Activated CD4-positive, alpha-beta memory T cell treated with anti-CD3 and anti-CD28 coated beads for 36 hours (primary cell): ENCODE results near the gene RAD51B. TPM values are rescaled to one million over a fixed set of nuclear protein-coding genes. Genes with fewer than 3 reads are reported as not detected.

Experiments used
- CTCF ChIA-PET: fragments of 350-600 bp; sonication (Branson Sonifier 250); formaldehyde crosslinking; loops from one replicate; lab custom pipeline; 2021; ENCODE audit warnings: antibody characterized with exemption, inconsistent platforms; lab: Charles Lee
- POLR2A ChIA-PET: fragments of 350-600 bp; sonication (Branson Sonifier 250); formaldehyde crosslinking; loops from one replicate; lab custom pipeline; 2021; ENCODE audit warnings: antibody characterized with exemption; lab: Charles Lee
- DNase-seq: peaks from one replicate; pipeline ENCODE4 v3.0.0-alpha.2; 2020
- H3K27ac Mint-ChIP-seq: one replicate; pipeline ENCODE4 v1.8.0; 2021; ENCODE audit warnings: mixed read lengths
- H3K27me3 Mint-ChIP-seq: one replicate; pipeline ENCODE4 v1.8.0; 2021; ENCODE audit warnings: mixed read lengths
- H3K36me3 Mint-ChIP-seq: one replicate; pipeline ENCODE4 v1.8.0; 2021; ENCODE audit warnings: mixed read lengths
- H3K4me1 Mint-ChIP-seq: one replicate; pipeline ENCODE4 v1.8.0; 2021; ENCODE audit warnings: low read depth, mixed read lengths
- H3K4me3 Mint-ChIP-seq: one replicate; pipeline ENCODE4 v1.8.0; 2021; ENCODE audit warnings: mild to moderate bottlenecking, mixed read lengths
- H3K9me3 Mint-ChIP-seq: one replicate; pipeline ENCODE4 v1.8.0; 2021; ENCODE audit warnings: mixed read lengths
- intact Hi-C: fragments of 100-400 bp; cut with micrococcal nuclease; formaldehyde crosslinking; loops from one replicate; pipeline ENCODE4 v1.15.1; 2023
- total RNA-seq, 2 experiments: library from RNA; stranded (reverse); gene quantifications; one replicate each; pipeline ENCODE4 v1.2.3, GENCODE V29; 2021

RAD51B gene
- total RNA-seq, 2 experiments from 2014 or later, result 32.3 to 34.3 TPM

DNA sequence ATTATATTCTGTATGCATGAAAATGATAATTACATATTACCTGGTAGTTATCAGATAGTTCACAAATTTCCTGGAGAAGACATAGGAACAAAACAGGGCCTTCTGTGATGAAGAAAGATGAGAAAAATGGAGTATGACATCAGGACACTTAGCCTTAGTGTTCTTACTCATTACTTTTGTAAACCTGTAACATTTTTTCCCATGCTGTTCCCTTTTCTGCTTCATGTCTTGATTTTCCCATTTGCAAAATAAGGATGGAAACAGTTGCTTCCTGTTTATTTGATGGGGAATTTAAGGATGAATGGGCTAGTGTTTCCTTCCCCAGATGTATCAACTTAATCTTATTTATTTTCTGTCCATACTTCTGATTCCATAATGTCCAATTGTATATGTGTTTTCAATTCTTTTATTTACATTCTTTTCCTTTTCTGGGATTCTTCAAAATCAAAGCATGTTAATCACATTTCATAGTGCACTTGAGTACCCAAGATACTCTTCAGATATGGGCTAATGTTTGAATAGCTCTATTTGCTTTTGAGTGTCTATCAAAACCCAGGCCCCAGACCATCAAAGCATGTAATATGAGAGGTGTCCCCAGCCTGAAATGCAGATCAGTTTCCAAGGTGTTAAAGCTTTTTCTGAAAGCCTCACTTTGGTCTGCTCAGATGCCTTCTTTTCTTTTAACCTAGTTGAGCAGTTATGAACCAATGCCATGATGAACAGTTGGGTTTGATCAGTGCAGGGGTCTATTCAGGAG lies 260.5 kb downstream of the RAD51B start:
- Mint-ChIP-seq H3K27me3 (no peaks in the 10 kb centered on the region), H3K36me3 (no peaks in the 10 kb centered on the region), H3K4me3 (no peak overlapping the region), H3K9me3 (no peaks in the 10 kb centered on the region), H3K27ac (no peak overlapping the region), H3K4me1 (no peaks in the 10 kb centered on the region)
- ChIA-PET POLR2A (no interaction called here), CTCF (no interaction called here)
- intact Hi-C loops, result no loop called here
- DNase-seq, result no peak

GRCh38 chr14:68081489-68081888 lies 261.9 kb downstream of the RAD51B start:
- CTCF ChIA-PET, result no interaction called here
- no peaks in the 10 kb centered on the region for H3K9me3 Mint-ChIP-seq
- DNase-seq, result no peak
- H3K36me3 Mint-ChIP-seq, result no peaks in the 10 kb centered on the region
- POLR2A ChIA-PET, result no interaction called here
- no peak overlapping the region for H3K4me3 Mint-ChIP-seq
- no peaks in the 10 kb centered on the region for H3K4me1 Mint-ChIP-seq
- intact Hi-C loops, result no loop called here
- H3K27me3 Mint-ChIP-seq, result no peaks in the 10 kb centered on the region
- no peak overlapping the region for H3K27ac Mint-ChIP-seq

DNA sequence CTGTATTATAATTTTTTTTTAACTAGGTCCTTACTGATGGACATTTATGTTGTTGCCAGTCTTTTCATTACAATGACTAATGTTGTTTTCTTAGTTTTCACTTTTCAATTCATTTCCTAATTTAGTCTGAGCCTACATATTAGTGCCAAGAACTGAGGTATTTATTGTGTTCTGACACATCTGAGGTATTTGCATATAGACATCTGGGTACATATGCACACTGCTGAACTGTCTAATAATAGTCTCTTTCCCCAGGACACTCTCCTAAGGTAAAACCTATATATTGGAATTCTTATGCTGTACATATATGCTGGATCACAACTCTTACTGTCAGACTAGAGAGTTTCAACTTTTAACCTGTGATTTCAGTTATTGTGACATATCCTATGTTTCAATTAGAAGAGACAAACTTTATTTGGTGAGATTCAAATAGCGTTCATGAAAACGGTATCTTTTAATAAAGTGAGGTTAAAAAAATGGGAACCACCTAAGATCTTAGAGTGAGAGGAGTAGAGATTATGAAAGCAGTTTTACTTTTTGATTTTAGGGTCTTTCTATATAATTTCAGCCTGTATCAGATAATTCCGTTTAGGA lies 263.2 kb downstream of the RAD51B start:
- Mint-ChIP-seq H3K36me3 (no peaks in the 10 kb centered on the region), H3K4me1 (no peaks in the 10 kb centered on the region), H3K9me3 (no peaks in the 10 kb centered on the region), H3K4me3 (no peak overlapping the region), H3K27me3 (no peaks in the 10 kb centered on the region), H3K27ac (no peak overlapping the region)
- CTCF ChIA-PET, result no interaction called here
- intact Hi-C loops, result no loop called here
- POLR2A ChIA-PET, result no interaction called here
- DNase-seq, result no peak

DNA sequence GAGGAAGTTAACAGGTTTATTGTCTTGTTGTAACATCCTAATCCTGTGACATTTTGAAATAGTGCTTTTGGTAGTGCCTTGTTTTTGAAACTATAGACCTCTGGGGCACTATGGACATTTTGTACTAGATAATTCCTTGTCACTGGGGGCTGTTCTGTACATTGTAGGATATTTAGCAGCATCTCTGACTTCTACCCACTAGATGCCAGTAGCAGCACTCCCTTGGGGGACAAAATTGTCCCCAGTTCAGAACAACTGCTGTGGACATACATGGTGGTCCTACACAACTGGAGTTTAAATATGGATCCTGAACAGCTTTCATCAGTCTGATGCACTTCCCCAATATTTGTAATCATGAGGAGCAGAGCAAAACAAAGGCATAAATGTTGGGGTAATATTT lies 264.7 kb downstream of the RAD51B start:
- Mint-ChIP-seq H3K27me3 (no peaks in the 10 kb centered on the region), H3K9me3 (no peaks in the 10 kb centered on the region), H3K36me3 (no peaks in the 10 kb centered on the region), H3K27ac (no peak overlapping the region), H3K4me1 (peaks cover 8% of the 10 kb centered on the region), H3K4me3 (no peak overlapping the region)
- ChIA-PET POLR2A (no interaction called here), CTCF (interaction anchor here (1.2 kb wide), 1 partner anchor 12 kb away, joined by 3 read pairs; no protein-coding TSS in a partner anchor)
- intact Hi-C loops, result no loop called here
- DNase-seq, result no peak

GRCh38 chr14:68085742-68086141 lies 266.2 kb downstream of the RAD51B start:
- POLR2A ChIA-PET, result interaction anchor here (0.6 kb wide), 1 partner anchor 422 kb away, joined by 3 read pairs; no protein-coding TSS in a partner anchor
- no peaks in the 10 kb centered on the region for H3K27me3 Mint-ChIP-seq
- intact Hi-C loops, result no loop called here

GRCh38 chr14:68088451-68088854 lies 268.9 kb downstream of the RAD51B start:
- ChIA-PET CTCF (interaction anchor here (0.6 to 1.2 kb wide), 3 partner anchors 16 to 39 kb away, joined by 3 to 5 read pairs (median 3); no protein-coding TSS in a partner anchor), POLR2A (no interaction called here)
- intact Hi-C loops, result no loop called here
- H3K4me3 Mint-ChIP-seq, result no peak overlapping the region
- no peak for DNase-seq
- peaks cover 8% of the 10 kb centered on the region for H3K4me1 Mint-ChIP-seq
- peaks cover 8% of the 10 kb centered on the region for H3K9me3 Mint-ChIP-seq
- no peaks in the 10 kb centered on the region for H3K27me3 Mint-ChIP-seq
- H3K36me3 Mint-ChIP-seq, result peaks cover 5% of the 10 kb centered on the region
- H3K27ac Mint-ChIP-seq, result no peak overlapping the region

More at GRCh38 chr14:68085742-68086141, 266.2 kb downstream of the RAD51B start:
- Mint-ChIP-seq H3K9me3 (no peaks in the 10 kb centered on the region), H3K4me1 (peaks cover 8% of the 10 kb centered on the region), H3K36me3 (peaks cover 1% of the 10 kb centered on the region), H3K4me3 (no peak overlapping the region), H3K27ac (no peak overlapping the region)
- CTCF ChIA-PET, result interaction anchor here (1.2 kb wide), 1 partner anchor 11 kb away, joined by 3 read pairs; no protein-coding TSS in a partner anchor
- no peak for DNase-seq

- Mint-ChIP-seq H3K4me3 (no peak overlapping the region), H3K27ac (no peak overlapping the region), H3K9me3 (peaks cover 8% of the 10 kb centered on the region), H3K36me3 (peaks cover 5% of the 10 kb centered on the region), H3K4me1 (peaks cover 8% of the 10 kb centered on the region), H3K27me3 (no peaks in the 10 kb centered on the region)
- ChIA-PET POLR2A (no interaction called here), CTCF (interaction anchor here (1.2 kb wide), 1 partner anchor 15 kb away, joined by 3 read pairs; no protein-coding TSS in a partner anchor)
- intact Hi-C loops, result no loop called here
- no peak for DNase-seq
Observed at GRCh38 chr14:68089146-68089731, 269.7 kb downstream of the RAD51B start.

- H3K9me3 Mint-ChIP-seq, result peaks cover 8% of the 10 kb centered on the region
- intact Hi-C loops, result no loop called here
- DNase-seq, result no peak
- no peaks in the 10 kb centered on the region for H3K27me3 Mint-ChIP-seq
- ChIA-PET POLR2A (no interaction called here), CTCF (no interaction called here)
- H3K36me3 Mint-ChIP-seq, result peaks cover 12% of the 10 kb centered on the region
- peaks cover under 1% of the 10 kb centered on the region for H3K4me1 Mint-ChIP-seq
- H3K4me3 Mint-ChIP-seq, result no peak overlapping the region
- no peak overlapping the region for H3K27ac Mint-ChIP-seq
Observed at GRCh38 chr14:68094158-68094557, 274.6 kb downstream of the RAD51B start.

DNA sequence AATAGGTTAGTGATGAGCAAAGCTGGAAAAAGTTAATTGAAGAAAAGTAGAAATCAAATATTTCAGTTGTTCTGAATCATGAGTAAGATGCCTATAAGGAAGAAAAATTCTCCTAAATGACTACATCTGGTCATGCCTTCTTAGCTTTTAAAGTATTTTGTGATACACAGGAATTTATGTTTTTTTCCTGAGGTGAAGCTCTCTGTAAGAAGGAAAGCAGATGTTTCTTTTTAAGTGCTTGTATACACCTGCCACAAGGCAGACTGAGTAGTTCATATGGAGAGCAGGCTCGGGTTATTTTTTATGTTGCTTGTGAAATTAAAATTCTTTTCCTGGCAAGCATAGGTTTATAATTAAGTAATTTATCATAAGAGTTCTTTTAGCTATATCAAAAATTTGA lies 275.2 kb downstream of the RAD51B start:
- H3K27me3 Mint-ChIP-seq, result no peaks in the 10 kb centered on the region
- intact Hi-C loops, result no loop called here
- H3K4me3 Mint-ChIP-seq, result no peak overlapping the region
- DNase-seq, result no peak
- CTCF ChIA-PET, result no interaction called here
- H3K4me1 Mint-ChIP-seq, result no peaks in the 10 kb centered on the region
- H3K9me3 Mint-ChIP-seq, result peaks cover 13% of the 10 kb centered on the region
- POLR2A ChIA-PET, result no interaction called here
- H3K36me3 Mint-ChIP-seq, result peaks cover 17% of the 10 kb centered on the region
- no peak overlapping the region for H3K27ac Mint-ChIP-seq

GRCh38 chr14:68097727-68098126 lies 278.1 kb downstream of the RAD51B start:
- Mint-ChIP-seq H3K4me3 (no peak overlapping the region), H3K36me3 (peaks cover 34% of the 10 kb centered on the region), H3K4me1 (no peaks in the 10 kb centered on the region), H3K9me3 (peaks cover 31% of the 10 kb centered on the region), H3K27ac (no peak overlapping the region), H3K27me3 (no peaks in the 10 kb centered on the region)
- intact Hi-C loops, result no loop called here
- CTCF ChIA-PET, result interaction anchor here (0.6 kb wide), 1 partner anchor 76 kb away, joined by 3 read pairs; no protein-coding TSS in a partner anchor
- POLR2A ChIA-PET, result no interaction called here
- no peak for DNase-seq

DNA sequence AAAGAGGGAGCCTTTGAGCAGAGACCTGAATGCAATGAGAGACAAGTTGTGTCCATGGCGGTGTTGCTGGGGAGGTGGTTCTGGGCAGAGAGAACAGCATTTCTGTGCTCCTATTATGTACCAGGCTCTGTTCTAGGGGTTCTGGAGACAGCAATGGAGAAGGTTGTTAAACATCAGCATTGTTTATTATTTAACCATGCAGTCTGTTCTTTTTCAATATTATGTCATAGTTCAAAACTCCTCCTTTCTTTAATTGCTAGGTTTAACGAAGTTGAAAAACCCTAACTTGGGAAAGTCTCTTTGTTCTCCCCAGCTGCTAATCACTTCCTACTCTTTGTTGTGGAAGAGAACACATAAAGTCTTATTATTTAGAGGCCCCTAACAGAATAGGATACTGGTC lies 279.3 kb downstream of the RAD51B start:
- H3K36me3 Mint-ChIP-seq, result peaks cover 36% of the 10 kb centered on the region
- no peak for DNase-seq

GRCh38 chr14:68099495-68100045 lies 280.0 kb downstream of the RAD51B start:
- Mint-ChIP-seq H3K36me3 (peaks cover 36% of the 10 kb centered on the region), H3K9me3 (peaks cover 32% of the 10 kb centered on the region), H3K4me3 (no peak overlapping the region), H3K4me1 (no peaks in the 10 kb centered on the region), H3K27me3 (no peaks in the 10 kb centered on the region), H3K27ac (no peak overlapping the region)
- DNase-seq, result no peak
- ChIA-PET CTCF (no interaction called here), POLR2A (no interaction called here)
- intact Hi-C loops, result no loop called here

More for the DNA sequence above, 279.3 kb downstream of the RAD51B start:
- Mint-ChIP-seq H3K27me3 (no peaks in the 10 kb centered on the region), H3K4me1 (no peaks in the 10 kb centered on the region), H3K4me3 (no peak overlapping the region), H3K27ac (no peak overlapping the region), H3K9me3 (peaks cover 32% of the 10 kb centered on the region)
- intact Hi-C loops, result no loop called here
- CTCF ChIA-PET, result no interaction called here
- POLR2A ChIA-PET, result no interaction called here
